Right kidney (tissue), 9 donors: ENCODE measurements around the gene ARFIP2.
"Not testable (repeated sequence)": the region's sequence is repeated elsewhere in the genome, so short reads cannot be mapped to it uniquely, and the experiment has no call there.

Experiments
- DNase-seq: peaks from one replicate; pipeline ENCODE4 v3.0.0-alpha.2; 2016
- long read RNA-seq, 8 donors: transcript quantifications; one replicate each; lab custom pipeline, GENCODE V29; 2026

The ARFIP2 gene, protein sequence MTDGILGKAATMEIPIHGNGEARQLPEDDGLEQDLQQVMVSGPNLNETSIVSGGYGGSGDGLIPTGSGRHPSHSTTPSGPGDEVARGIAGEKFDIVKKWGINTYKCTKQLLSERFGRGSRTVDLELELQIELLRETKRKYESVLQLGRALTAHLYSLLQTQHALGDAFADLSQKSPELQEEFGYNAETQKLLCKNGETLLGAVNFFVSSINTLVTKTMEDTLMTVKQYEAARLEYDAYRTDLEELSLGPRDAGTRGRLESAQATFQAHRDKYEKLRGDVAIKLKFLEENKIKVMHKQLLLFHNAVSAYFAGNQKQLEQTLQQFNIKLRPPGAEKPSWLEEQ
- long read RNA-seq, donor 1, transcript ARFIP2-201 (8 exons, 2,543 nt) = major isoform, 12 of 24 reads
- long read RNA-seq, donor 1, transcript ARFIP2-202 (8 exons, 1,868 nt) = major isoform, 12 of 24 reads
- long read RNA-seq, donor 1, partial matches to known transcripts = 0 of 24 reads
- long read RNA-seq, donor 1, other reads (novel, unspliced or antisense) = 0 of 24 reads
- long read RNA-seq, donor 2, transcript ARFIP2-202 (8 exons, 1,868 nt) = major isoform, 6 of 36 reads
- long read RNA-seq, donor 2, partial matches to known transcripts = 26 of 36 reads
- long read RNA-seq, donor 2, other reads (novel, unspliced or antisense) = 0 of 36 reads
- long read RNA-seq, donor 3, transcript ARFIP2-202 (8 exons, 1,868 nt) = major isoform, 5 of 33 reads
- long read RNA-seq, donor 3, partial matches to known transcripts = 24 of 33 reads
- long read RNA-seq, donor 3, other reads (novel, unspliced or antisense) = 0 of 33 reads
- long read RNA-seq, donor 4, transcript ARFIP2-201 (8 exons, 2,543 nt) = minor isoform, 7 of 15 reads
- long read RNA-seq, donor 4, transcript ARFIP2-202 (8 exons, 1,868 nt) = major isoform, 8 of 15 reads
- long read RNA-seq, donor 4, partial matches to known transcripts = 0 of 15 reads
- long read RNA-seq, donor 4, other reads (novel, unspliced or antisense) = 0 of 15 reads
- long read RNA-seq, donor 5, transcript ARFIP2-202 (8 exons, 1,868 nt) = major isoform, 11 of 14 reads
- long read RNA-seq, donor 5, partial matches to known transcripts = 0 of 14 reads
- long read RNA-seq, donor 5, other reads (novel, unspliced or antisense) = 0 of 14 reads
- long read RNA-seq, donor 6, transcript ARFIP2-201 (8 exons, 2,543 nt) = major isoform, 6 of 33 reads
- long read RNA-seq, donor 6, transcript ARFIP2-202 (8 exons, 1,868 nt) = major isoform, 6 of 33 reads
- long read RNA-seq, donor 6, partial matches to known transcripts = 21 of 33 reads
- long read RNA-seq, donor 6, other reads (novel, unspliced or antisense) = 0 of 33 reads
- long read RNA-seq, donor 7, transcript ARFIP2-201 (8 exons, 2,543 nt) = minor isoform, 8 of 65 reads
- long read RNA-seq, donor 7, transcript ARFIP2-202 (8 exons, 1,868 nt) = major isoform, 12 of 65 reads
- long read RNA-seq, donor 7, partial matches to known transcripts = 44 of 65 reads
- long read RNA-seq, donor 7, other reads (novel, unspliced or antisense) = 0 of 65 reads
- long read RNA-seq, donor 8, transcript ARFIP2-202 (8 exons, 1,868 nt) = major isoform, 7 of 43 reads
- long read RNA-seq, donor 8, transcript ARFIP2-201 (8 exons, 2,543 nt) = minor isoform, 5 of 43 reads
- long read RNA-seq, donor 8, partial matches to known transcripts = 31 of 43 reads
- long read RNA-seq, donor 8, other reads (novel, unspliced or antisense) = 0 of 43 reads

DNA sequence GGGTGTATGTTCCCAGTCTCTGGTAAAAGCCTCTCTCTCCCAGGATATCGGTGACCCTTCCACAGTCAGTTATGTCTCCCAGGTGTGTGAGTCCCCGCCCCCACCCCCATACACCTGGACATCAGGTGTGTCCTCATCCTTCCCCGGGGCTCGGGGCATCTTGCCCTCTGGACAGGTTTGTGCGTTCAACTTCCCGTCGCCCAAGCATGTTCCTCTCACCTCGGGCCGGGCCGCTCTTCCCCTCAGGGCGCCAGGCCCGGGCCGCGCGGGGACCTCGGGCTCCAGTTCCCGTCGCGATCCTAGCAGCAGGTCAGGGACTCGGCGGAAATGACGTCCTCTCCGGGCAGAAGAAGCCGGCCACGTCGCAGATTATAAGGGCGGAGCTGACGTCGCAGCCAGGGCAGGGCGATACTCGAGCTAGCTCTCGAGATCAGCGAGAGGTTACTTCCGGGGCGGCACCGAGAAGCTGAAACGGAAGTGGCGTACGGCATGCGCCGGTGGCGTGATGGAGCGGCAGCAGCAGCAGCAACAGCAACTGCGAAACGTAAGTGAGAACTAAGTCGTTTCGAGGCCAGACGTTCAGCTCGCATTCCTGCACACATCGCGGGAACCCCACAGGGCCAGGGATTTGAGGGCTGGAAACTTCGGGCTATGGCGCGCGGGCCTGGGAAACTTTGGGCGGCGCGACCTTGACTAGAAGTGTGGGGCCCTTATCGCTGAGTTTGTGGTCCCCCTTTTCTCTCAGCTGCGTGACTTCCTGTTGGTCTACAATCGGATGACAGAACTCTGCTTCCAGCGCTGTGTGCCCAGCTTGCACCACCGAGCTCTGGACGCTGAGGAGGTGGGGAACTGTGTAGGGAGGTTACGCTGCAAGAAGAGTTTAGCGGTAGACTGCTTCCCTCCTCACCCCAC is at the start of gene ARFIP2, which contains the start of gene TIMM10B:
TSS of gene ARFIP2 (minus strand) at position 320 of the 912 bp plus-strand sequence. CDS start 910 bp downstream, outside the sequence.
TSS of gene TIMM10B (plus strand) at position 490 of the 912 bp plus-strand sequence. CDS start at position 506, 16 bp downstream.
- peak; percentile 84 for DNase-seq

GRCh38 chr11:6530848-6531247 is 49.7 kb upstream of the ARFIP2 start:
- DNase-seq = no peak

- no peak for DNase-seq
These were observed 48.1 kb upstream of the ARFIP2 start for GRCh38 chr11:6529266-6529665.

GRCh38 chr11:6526411-6527135 is 45.4 kb upstream of the ARFIP2 start:
- DNase-seq = no peak

DNA sequence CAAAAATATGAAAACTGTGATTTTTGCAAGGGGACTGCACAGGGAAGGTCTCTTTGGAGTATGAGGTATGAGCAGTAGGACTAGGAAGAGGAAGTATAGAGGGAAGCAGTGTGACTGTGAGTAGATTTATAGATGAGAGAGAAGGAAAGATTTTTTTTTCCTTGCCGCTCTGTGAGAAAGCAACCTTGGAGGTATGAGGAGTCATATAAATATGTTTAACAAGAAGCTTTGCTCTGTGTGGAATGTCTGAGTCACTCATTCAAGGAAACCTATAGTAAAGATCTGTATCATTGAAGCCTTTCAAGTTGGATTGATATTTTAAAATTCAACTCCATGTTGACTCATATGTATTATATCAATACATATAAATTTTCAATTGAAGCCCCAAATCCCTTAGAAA is 42.1 kb upstream of the ARFIP2 start:
- DNase-seq = no peak

DNA sequence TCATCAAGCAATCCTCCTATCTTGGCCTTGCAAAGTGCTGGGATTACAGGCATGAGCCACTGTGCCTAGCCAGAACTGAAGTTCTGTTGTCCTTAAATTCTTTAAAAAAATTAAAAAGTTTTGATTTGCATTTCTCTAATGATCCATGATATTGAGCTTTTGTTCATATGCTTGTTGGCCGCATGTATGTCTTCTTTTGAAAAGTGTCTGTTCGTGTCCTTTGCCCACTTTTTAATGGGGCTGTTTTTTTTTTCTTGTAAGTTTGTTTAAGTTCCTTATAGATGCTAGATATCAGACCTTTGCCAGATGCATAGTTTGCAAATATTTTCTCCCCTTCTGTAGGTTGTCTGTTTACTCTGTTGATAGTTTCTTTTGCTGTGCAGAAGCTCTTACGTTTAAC is 40.8 kb upstream of the ARFIP2 start:
- not testable (repeated sequence) for DNase-seq

DNA sequence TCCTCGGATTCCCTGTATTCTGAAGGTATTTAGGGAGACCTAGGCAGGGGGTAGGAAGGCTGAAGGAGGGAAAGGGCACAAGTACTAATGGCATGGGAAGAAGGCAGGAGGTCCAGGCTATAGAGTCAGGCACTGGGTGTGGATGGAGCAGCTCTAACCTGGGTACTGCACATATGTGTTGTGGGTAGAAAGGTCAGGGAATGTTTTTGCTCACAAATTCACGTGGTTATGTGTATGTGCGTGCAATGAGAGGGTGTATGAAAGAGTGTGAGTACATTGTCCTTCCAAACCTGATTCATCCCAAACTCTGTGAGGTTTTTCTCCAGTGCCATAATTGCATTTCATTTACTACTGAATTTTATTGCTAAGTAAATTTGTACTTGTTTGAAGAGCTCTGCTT is 39.1 kb upstream of the ARFIP2 start:
- no peak for DNase-seq

DNA sequence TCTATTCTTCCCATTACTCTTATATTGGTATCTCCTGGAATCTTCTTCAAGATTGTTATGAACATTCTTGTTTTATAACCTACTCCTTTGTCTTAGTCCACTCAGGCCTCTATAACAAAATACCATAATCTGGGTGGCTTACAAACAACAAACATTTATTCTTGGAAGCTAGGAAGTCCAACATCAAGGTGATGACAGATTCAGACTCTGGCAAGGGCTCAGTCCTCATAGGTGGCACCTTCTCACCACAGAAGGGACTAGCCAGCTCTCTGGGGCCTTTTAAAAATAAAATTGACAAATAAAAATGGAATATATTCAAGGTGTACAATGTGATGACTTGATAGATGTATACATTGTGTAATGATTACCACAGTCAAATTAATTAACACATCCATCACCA is 35.7 kb upstream of the ARFIP2 start:
- DNase-seq = no peak

GRCh38 chr11:6505577-6506240 is 24.6 kb upstream of the ARFIP2 start:
- DNase-seq = no peak

- no peak for DNase-seq
These were observed 23.0 kb upstream of the ARFIP2 start for GRCh38 chr11:6504166-6504565.

DNA sequence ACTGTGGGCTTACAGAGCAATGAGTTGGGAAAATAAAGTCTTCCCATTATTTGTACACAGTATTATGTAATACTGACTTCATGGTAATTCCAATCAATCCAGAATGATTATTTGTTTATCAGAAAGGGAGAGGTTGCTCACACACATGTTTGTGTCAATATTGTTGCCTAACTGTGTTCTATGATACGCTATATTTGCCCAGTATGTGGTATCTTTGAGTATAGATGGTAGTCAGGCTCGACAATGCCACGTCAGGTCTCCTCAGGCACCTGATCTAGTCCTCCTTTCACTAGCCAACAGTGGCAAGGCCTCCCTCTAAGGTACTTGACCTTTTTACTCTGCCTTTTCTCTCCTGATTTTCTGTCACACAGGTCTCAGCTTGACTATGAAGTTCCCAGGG is 21.3 kb upstream of the ARFIP2 start:
- DNase-seq = no peak

DNA sequence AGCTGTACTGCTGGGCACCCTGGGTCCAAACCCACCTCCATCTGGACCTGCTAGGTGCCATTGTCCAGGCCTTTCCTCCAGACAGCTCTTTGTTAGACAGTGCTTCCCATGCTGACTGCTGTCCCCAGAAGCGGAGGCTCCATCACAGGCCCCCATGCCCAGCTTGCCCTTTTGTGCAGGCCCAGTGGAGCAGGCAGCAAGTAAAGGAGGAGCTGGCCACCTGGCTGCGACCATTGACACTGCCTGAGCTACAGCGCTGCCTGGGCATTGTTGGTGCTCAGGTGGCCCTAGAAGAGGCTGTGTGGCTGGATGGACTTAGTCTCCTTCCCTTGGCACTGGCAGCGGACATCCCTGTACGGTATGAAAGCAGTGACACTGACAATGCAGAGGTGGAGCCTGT is 17.4 kb upstream of the ARFIP2 start:
- no peak for DNase-seq

GRCh38 chr11:6498121-6498520 is 17.0 kb upstream of the ARFIP2 start:
- no peak for DNase-seq

DNA sequence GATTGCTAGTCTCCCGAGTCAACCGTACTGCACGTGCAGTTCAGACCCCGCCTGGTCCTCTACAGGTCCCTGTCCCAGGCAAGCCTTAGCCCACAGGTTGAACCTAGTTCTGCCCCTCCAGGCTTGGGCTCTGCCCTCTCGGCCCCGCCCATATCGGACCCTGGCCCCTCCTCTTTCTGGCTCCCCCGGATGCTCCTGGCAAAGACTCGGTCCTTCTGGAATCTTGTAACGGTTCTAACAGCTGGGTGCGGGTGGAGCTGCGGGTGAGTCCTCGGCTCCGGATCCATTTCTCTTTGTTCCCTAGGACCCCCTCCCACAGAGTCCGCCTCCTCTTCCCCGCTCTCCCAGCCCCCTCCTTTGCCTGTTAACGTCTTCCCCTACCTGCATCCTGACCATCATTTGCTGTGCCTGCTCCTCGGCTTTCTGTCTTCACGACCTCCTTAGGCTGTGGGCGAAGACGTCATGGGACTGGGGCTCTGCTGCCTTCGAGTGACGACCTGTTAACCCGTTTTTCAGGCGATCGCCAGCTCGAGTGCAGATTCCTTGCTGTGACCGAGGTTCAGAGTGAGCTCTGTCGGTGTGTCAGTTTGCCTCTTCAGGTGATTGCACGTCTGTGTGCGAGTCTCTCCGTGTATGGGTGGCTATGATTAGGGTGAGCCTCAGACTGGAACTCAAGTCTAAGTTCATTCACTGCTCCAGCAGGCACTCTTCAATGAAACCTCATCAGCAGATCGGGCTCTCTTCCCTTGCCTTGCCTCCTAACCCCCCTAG is 16.1 kb upstream of the ARFIP2 start, which contains the start of gene DNHD1:
TSS of gene DNHD1 (plus strand) at position 212 of the 771 bp plus-strand sequence. CDS start 936 bp downstream, outside the sequence.
- DNase-seq = no peak

DNA sequence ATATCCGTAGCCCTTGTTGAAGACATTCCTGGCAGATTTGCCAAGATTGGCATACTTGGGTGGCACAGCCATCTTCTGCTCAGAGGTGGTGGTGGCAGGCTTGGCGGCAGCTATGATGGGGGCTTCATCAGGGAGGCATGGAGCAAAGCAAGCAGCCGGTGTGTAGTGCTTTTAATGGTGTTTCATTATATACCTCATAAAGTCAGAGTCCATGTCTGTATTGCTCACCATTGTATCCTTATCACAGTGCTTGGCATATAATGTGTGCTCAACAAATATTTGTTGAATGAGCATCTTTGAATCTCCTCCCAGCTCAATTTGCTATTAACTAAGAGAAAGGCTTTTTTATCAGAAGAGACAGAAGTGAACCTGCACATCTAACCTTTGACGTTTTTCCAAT is 8.2 kb upstream of the ARFIP2 start:
- no peak for DNase-seq

GRCh38 chr11:6488821-6489220 is 7.7 kb upstream of the ARFIP2 start:
- no peak for DNase-seq

- no peak for DNase-seq
These were observed 7.2 kb upstream of the ARFIP2 start for GRCh38 chr11:6488342-6488741.

DNA sequence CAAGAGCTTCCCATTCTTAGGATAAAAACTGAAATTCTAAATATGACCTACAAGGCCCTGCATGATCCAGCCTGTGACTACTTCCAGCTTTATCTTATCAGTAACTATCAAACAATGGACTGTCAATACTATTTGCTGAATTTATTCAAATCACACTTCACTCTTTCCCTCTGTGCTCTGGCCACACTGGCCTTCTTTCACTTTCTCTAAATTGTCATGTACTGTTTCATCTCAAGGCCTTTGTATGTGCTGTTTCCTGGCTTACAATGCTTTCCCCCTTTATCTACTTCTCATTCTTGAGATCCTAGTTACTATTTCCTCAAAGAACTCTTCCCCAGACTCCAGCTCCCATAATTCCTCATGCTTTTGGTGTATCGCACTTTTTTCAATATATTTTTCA is 5.8 kb upstream of the ARFIP2 start:
- no peak for DNase-seq
